ENCODE results near the gene NMNAT2. TPM values are rescaled to one million over a fixed set of nuclear protein-coding genes. Genes with fewer than 3 reads are reported as not detected.

Gene NMNAT2
- total and polyA plus RNA-seq, 2 of the 8 experiments (the other 6 are each of a cell fraction or from before 2014, with no cell fraction given), result 6.5 to 20.9 TPM

GRCh38 chr1:183291216-183291762 lies 126.9 kb downstream of the NMNAT2 start:
- no peak overlapping the region; the same call in 1 of the 2 replicates for H3K18ac ChIP-seq (ENCODE audit: extremely low read depth, low read length)
- no peaks in the 10 kb centered on the region for H3K23me2 ChIP-seq (ENCODE audit: low read depth, low read length)
- no peak overlapping the region for H2BK5ac ChIP-seq (ENCODE audit: low read depth, low read length)
- H4K8ac ChIP-seq (ENCODE audit: extremely low read depth, insufficient read depth, low read length), result no peak overlapping the region
- H3K4ac ChIP-seq (replicated peaks; ENCODE audit: insufficient read length, low read depth, low read length), result no peak overlapping the region
- no peaks in the 10 kb centered on the region for H3K27me3 ChIP-seq (replicated peaks in 1 of 4; ENCODE audit: control insufficient read depth in 3 of 4, extremely low read depth in 1 of 4, insufficient read depth in 3 of 4, low read length in 3 of 4)
- no peaks in the 10 kb centered on the region for H3K36me3 ChIP-seq (ENCODE audit: control insufficient read depth in 2 of 4, insufficient read depth in 4 of 4, low read length in 3 of 4)
- H4K5ac ChIP-seq (ENCODE audit: insufficient read length, low read depth, low read length), result no peak overlapping the region
- no peak overlapping the region for H4K91ac ChIP-seq (replicated peaks; ENCODE audit: insufficient read length, low read length)
- H3K4me2 ChIP-seq (ENCODE audit: insufficient read depth in 1 of 2, low read depth in 2 of 2, low read length in 2 of 2), result no peak overlapping the region
- no peak overlapping the region for H3K27ac ChIP-seq (ENCODE audit: low read depth, low read length)
- no peak overlapping the region for H2AK5ac ChIP-seq (ENCODE audit: low read depth, low read length)
- CTCF ChIA-PET (ENCODE audit: partially characterized antibody), result interaction anchor here (2.0 to 10.2 kb wide), 3 partner anchors 9 to 23 kb away, joined by 6 to 90 read pairs (median 35); no protein-coding TSS in a partner anchor
- H2BK120ac ChIP-seq (replicated peaks; ENCODE audit: low read depth, low read length), result peak overlapping the region; percentile 56
- no peak overlapping the region for H3K9ac ChIP-seq (replicated peaks in 1 of 4; ENCODE audit: extremely low read depth in 1 of 4, low read depth in 3 of 4, low read length in 3 of 4)
- no peaks in the 10 kb centered on the region for H3K79me1 ChIP-seq (ENCODE audit: low read depth, low read length)
- TF ChIP-seq NRF1 (IDR thresholded peaks at IDR 0.05; ENCODE audit: low read depth, low read length), result no peak
- WGBS, 2 experiments (ENCODE audit: extremely low coverage in 1 of 2, insufficient coverage in 1 of 2, insufficient read length in 1 of 2, insufficient replicate concordance in 2 of 2, low coverage in 1 of 2, low lambda C conversion rate in 2 of 2, missing lambda C conversion rate in 1 of 2), result 77% methylated on average over 5 of the region's 5 CpGs; no CpG with 5 or more reads in 1 of the 2 experiments
- H3K4me1 ChIP-seq (replicated peaks in 1 of 4; ENCODE audit: control insufficient read depth in 3 of 4, insufficient read depth in 4 of 4, low read length in 3 of 4), result peaks cover 4 to 21% (median 10%) of the 10 kb centered on the region in 4 experiments
- H2AFZ ChIP-seq (ENCODE audit: low read length), result no peak overlapping the region
- POLR2A ChIA-PET (ENCODE audit: partially characterized antibody), result interaction anchor here (1.0 kb wide), 1 partner anchor 9 kb away, joined by 3 read pairs; no protein-coding TSS in a partner anchor
- no peaks in the 10 kb centered on the region for H3K79me2 ChIP-seq (ENCODE audit: control insufficient read depth in 1 of 2, insufficient read depth in 2 of 2, low read length in 2 of 2)
- H2BK20ac ChIP-seq (ENCODE audit: low read length), result no peak overlapping the region
- FAIRE-seq, result no peak
- no peaks in the 10 kb centered on the region for H4K20me1 ChIP-seq (replicated peaks in 1 of 2; ENCODE audit: control insufficient read depth in 1 of 2, insufficient read depth in 2 of 2, low read length in 2 of 2)
- H3K9me3 ChIP-seq (ENCODE audit: insufficient read depth in 2 of 2, low read depth in 1 of 2, low read length in 1 of 2), result no peaks in the 10 kb centered on the region
- no peak overlapping the region for H3K23ac ChIP-seq (ENCODE audit: insufficient read length)
- H3K14ac ChIP-seq (ENCODE audit: insufficient read length), result no peak overlapping the region
- no peak for DNase-seq (ENCODE audit: low read depth in 1 of 2, low spot score in 2 of 2)
- peak overlapping the region; percentile 11; the same call in 1 of the 2 replicates for H2BK12ac ChIP-seq (ENCODE audit: low read depth, low read length)
- no peak overlapping the region for H3K56ac ChIP-seq (replicated peaks; ENCODE audit: insufficient read length, low read depth, low read length)
- H2BK15ac ChIP-seq (ENCODE audit: low read length), result no peak overlapping the region
- no peak overlapping the region for H3K4me3 ChIP-seq (ENCODE audit: extremely low read depth in 1 of 4, insufficient read depth in 2 of 4, low read depth in 3 of 4, low read length in 4 of 4)
